Adrenal gland (tissue), 12 donors: ENCODE results near the gene TMEM117. TPM values are rescaled to one million over a fixed set of nuclear protein-coding genes. Genes with fewer than 3 reads are reported as not detected.
"Not testable (repeated sequence)": the region's sequence is repeated elsewhere in the genome, so short reads cannot be mapped to it uniquely, and the experiment has no call there.

Source experiments
- DNase-seq, 7 donors: peaks; one replicate each; pipeline ENCODE4 v3.0.0-alpha.2; 2019 to 2020
- H3K27ac ChIP-seq, 5 donors: fragments of 200-600 bp; sonication (generic) in 4 of 5; 1 replicate in 3 of 5; 2 replicates in 2 of 5; pipeline versions ENCODE4 v1.5.1 to v1.8.0; 2016 to 2020; ENCODE audit warnings: mild to moderate bottlenecking in 1 of 5
- H3K27me3 ChIP-seq: fragments of 200-600 bp; 2 replicates; pipeline ENCODE4 v1.8.0; 2021
- H3K36me3 ChIP-seq, 2 donors: fragments of 200-600 bp; replicated peaks in 1 of 2; 1 replicate in 1 of 2; 2 replicates in 1 of 2; pipeline versions ENCODE4 v1.5.1 to v1.8.0; 2018 to 2022
- H3K4me1 ChIP-seq, 2 donors: fragments of 200-600 bp; replicated peaks in 1 of 2; 1 replicate in 1 of 2; 2 replicates in 1 of 2; pipeline versions ENCODE4 v1.5.1 to v1.8.0; 2018 to 2021
- H3K4me3 ChIP-seq, 4 donors: fragments of 200-600 bp; sonication (generic) in 3 of 4; one replicate each; pipeline ENCODE4 v1.5.1; 2016 to 2018
- H3K9me3 ChIP-seq, 3 donors: fragments of 200-600 bp; sonication (generic) in 1 of 3; replicated peaks in 1 of 3; 1 replicate in 2 of 3; 2 replicates in 1 of 3; pipeline versions ENCODE4 v1.5.1 to v1.8.0; 2016 to 2021
- POLR2A ChIP-seq, 2 donors: fragments of 450-650 bp; IDR thresholded peaks; one replicate each; pipeline ENCODE4 v1.6.1; 2017; ENCODE audit warnings: antibody characterized with exemption in 2 of 2, mild to moderate bottlenecking in 2 of 2, moderate library complexity in 1 of 2
- WGBS, 4 donors: extraction: QIAGEN DNeasy Blood & Tissue Kit in 2 of 4; methylation state at CpG; one replicate each; pipeline versions ENCODE4 v1.1.5 to v1.1.7; 2013 to 2017; 5-methylcytosine and 5-hydroxymethylcytosine counted together
- intact Hi-C, 2 donors: fragments of 100-400 bp; cut with DNase I; formaldehyde crosslinking; loops; one replicate each; pipeline versions ENCODE4 v1.14.1 to v1.15.0; 2022 to 2023
- polyA plus RNA-seq, 3 donors: library from polyadenylated mRNA; stranded (reverse); fragments of 200-250 nt in 2 of 3; fragments of 350-450 nt in 1 of 3; fragmentation: Illumina TruSeq in 1 of 3; extraction: RNeasy Lipid Tissue Mini Kit (QIAGEN cat#74804) in 1 of 3; gene quantifications; one replicate each; pipeline ENCODE4 v1.2.3, GENCODE V29; 2013 to 2014
- total RNA-seq, 9 donors: library from RNA; depleted of rRNA in 4 of 9; stranded (reverse); fragments of >200 nt in 4 of 9; fragments of 120-200 nt in 1 of 9; fragmentation: NEBNext Ultra II Directional in 1 of 9; extraction: Animal tissue kit (Norgen Biotek cat#: 25700) in 1 of 9; gene quantifications; one replicate each; pipeline versions ENCODE4 v1.1.0 to v1.2.4, GENCODE V29; 2013 to 2023
- TF ChIP-seq, protein P1 (sequence below), 6 experiments: fragments of 450-650 bp in 4 of 6; fragments of 200-600 bp in 2 of 6; sonication (generic) in 1 of 6; IDR thresholded peaks; 1 replicate in 5 of 6; 2 replicates in 1 of 6; pipeline versions ENCODE4 v1.5.1 to v1.8.0; 2016 to 2021; ENCODE audit warnings: antibody characterized with exemption in 6 of 6, mild to moderate bottlenecking in 2 of 6, moderate library complexity in 1 of 6
- donor health status: healthy with polysubstance abuse.
- donor health status: Bipolar disorder and iron deficiency.
- donor health status: DM: yes; HTN: yes; CAD: no.
- donor health status: DM: no; HTN: no; CAD: no.
- donor health status: DM: no; HTN: no; CAD: no.
- donor health status: DM: yes; HTN: yes; CAD: no.

TMEM117 gene
- total and polyA plus RNA-seq, 12 donors = 1.9 to 38.5 (median 6.7) TPM

DNA sequence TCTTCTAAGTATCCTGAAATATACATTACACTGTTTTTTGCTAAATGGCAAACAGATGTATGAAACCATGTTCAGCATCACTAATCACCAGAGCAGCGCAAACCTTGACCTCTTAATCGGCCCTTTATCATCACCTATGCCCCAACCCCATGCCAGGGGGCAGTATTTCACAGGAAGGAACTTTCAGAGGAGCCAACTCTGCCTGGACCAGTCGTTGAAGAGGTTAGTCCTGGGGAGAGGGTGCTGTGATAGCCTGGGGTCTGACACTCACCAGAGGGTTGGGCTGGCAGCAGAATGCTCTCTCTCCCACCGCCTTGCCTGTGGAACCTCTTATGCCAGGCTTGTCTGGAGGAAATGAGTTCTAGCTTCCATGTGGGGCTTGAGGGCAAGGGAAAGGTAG, 411.7 kb downstream of the TMEM117 start:
- Histone ChIP-seq H3K27me3 (no peaks in the 10 kb centered on the region), H3K4me3 (no peak overlapping the region), H3K4me1 (no peaks in the 10 kb centered on the region), H3K9me3 (no peaks in the 10 kb centered on the region), H3K27ac (no peak overlapping the region), H3K36me3 (no peaks in the 10 kb centered on the region)
- intact Hi-C loops = no loop called here
- no peak for DNase-seq
- TF ChIP-seq, protein P1, sequence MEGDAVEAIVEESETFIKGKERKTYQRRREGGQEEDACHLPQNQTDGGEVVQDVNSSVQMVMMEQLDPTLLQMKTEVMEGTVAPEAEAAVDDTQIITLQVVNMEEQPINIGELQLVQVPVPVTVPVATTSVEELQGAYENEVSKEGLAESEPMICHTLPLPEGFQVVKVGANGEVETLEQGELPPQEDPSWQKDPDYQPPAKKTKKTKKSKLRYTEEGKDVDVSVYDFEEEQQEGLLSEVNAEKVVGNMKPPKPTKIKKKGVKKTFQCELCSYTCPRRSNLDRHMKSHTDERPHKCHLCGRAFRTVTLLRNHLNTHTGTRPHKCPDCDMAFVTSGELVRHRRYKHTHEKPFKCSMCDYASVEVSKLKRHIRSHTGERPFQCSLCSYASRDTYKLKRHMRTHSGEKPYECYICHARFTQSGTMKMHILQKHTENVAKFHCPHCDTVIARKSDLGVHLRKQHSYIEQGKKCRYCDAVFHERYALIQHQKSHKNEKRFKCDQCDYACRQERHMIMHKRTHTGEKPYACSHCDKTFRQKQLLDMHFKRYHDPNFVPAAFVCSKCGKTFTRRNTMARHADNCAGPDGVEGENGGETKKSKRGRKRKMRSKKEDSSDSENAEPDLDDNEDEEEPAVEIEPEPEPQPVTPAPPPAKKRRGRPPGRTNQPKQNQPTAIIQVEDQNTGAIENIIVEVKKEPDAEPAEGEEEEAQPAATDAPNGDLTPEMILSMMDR (IDR thresholded peaks at IDR 0.05) = no peak
- no peak for TF ChIP-seq POLR2A (IDR thresholded peaks at IDR 0.05)
- WGBS, 4 donors = 71 to 82% (median 77%) methylated on average over 4 of the region's 4 CpGs

GRCh38 chr12:44248436-44248835, 412.6 kb downstream of the TMEM117 start:
- WGBS, 4 donors = 96 to 100% (median 97%) methylated on average over 1 to 4 of the region's 4 CpGs
- Histone ChIP-seq H3K27me3 (no peaks in the 10 kb centered on the region), H3K4me3 (no peak overlapping the region), H3K36me3 (no peaks in the 10 kb centered on the region), H3K9me3 (no peaks in the 10 kb centered on the region), H3K4me1 (no peaks in the 10 kb centered on the region), H3K27ac (no peak overlapping the region)
- TF ChIP-seq, protein P1 (IDR thresholded peaks at IDR 0.05) = no peak
- TF ChIP-seq POLR2A (IDR thresholded peaks at IDR 0.05) = no peak
- DNase-seq = no peak
- intact Hi-C loops = no loop called here

GRCh38 chr12:44250440-44250839, 414.6 kb downstream of the TMEM117 start:
- H3K4me3 ChIP-seq, intact Hi-C loops, H3K27me3 ChIP-seq, H3K27ac ChIP-seq, DNase-seq, H3K9me3 ChIP-seq, H3K4me1 ChIP-seq, H3K36me3 ChIP-seq: not testable (repeated sequence)
- WGBS, 4 donors = 78 to 96% (median 93%) methylated on average over 1 of the region's 1 CpG

DNA sequence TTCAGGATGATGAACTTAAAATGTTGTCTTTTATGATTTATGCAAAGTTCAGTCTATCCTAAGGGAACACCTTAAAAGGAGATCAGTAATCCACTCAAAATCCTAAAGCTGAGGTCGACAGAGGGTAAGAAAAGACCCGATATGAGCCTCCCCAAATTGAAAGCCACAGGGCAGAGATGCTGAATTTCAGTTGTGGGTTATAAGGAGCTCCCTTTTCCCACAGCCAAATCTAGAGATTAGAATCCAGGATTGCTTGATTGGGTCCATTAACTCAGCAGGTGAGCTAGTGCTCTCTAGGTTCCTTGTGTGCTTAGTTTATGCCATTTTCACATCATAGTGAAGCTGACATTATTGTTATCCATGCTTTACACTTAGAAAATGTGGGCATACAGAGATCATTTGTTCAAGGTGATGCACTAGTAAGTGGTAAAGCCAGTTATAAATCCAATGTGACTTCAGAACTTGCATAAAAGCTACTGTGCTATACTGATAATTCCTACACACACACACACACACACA, 417.5 kb downstream of the TMEM117 start:
- Histone ChIP-seq H3K27ac (no peak overlapping the region), H3K9me3 (no peaks in the 10 kb centered on the region), H3K4me3 (no peak overlapping the region), H3K4me1 (no peaks in the 10 kb centered on the region), H3K36me3 (no peaks in the 10 kb centered on the region), H3K27me3 (no peaks in the 10 kb centered on the region)
- no peak for TF ChIP-seq POLR2A (IDR thresholded peaks at IDR 0.05)
- intact Hi-C loops = no loop called here
- WGBS, 4 donors = 38 to 80% (median 79%) methylated on average over 2 of the region's 2 CpGs
- no peak for DNase-seq

DNA sequence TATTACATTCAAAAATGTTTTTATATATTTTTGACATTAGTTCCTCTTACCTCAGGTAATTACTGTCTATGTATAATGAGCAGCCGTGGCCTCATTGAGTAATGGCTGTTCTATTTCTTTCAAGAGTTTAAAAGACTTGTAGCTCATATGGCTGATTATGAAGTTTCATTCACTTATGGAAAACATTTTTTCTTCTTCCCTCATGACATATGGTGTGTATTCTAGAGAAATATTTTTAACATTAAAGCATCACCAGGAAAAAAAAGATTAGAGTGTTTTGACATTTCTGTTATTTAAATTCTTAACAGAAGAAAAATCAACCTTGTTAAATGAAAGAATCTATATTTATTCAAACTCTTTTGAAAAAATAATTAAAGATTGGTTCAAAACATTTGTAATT, 422.4 kb downstream of the TMEM117 start:
- TF ChIP-seq, protein P1 (IDR thresholded peaks at IDR 0.05) = no peak
- no peak for TF ChIP-seq POLR2A (IDR thresholded peaks at IDR 0.05)
- no peak overlapping the region for H3K27ac ChIP-seq
- no peaks in the 10 kb centered on the region for H3K9me3 ChIP-seq
- no peaks in the 10 kb centered on the region for H3K27me3 ChIP-seq
- no peak overlapping the region for H3K4me3 ChIP-seq
- intact Hi-C loops = no loop called here
- H3K36me3 ChIP-seq = no peaks in the 10 kb centered on the region
- no peak for DNase-seq
- H3K4me1 ChIP-seq = no peaks in the 10 kb centered on the region
- 89 to 94% (median 94%) methylated on average over 1 of the region's 1 CpG for WGBS, 4 donors
